PC-3 (cell line): ENCODE data around the gene MGAT4A. TPM values are rescaled to one million over a fixed set of nuclear protein-coding genes. Genes with fewer than 3 reads are reported as not detected.

ENCODE experiments used
- ATAC-seq: fragments of 200-7000 bp; cut with Tn5 transposase; 2 replicates; pipeline ENCODE4 v1.9.1; 2020; ENCODE audit warnings: mild to moderate bottlenecking, moderate library complexity
- BruUV-seq: library from RNA; stranded (reverse); fragments of 400-500 nt; replicated peaks from 2 replicates; lab custom pipeline; 2021; lab: Mats Ljungman, UMichigan
- CTCF ChIA-PET: fragments of 300-600 bp; sonication (Branson Sonifier 250); formaldehyde crosslinking; loops from one replicate; lab custom pipeline; 2022; ENCODE audit warnings: antibody characterized with exemption; lab: Charles Lee
- POLR2A ChIA-PET: fragments of 300-600 bp; sonication (Branson Sonifier 250); formaldehyde crosslinking; loops from one replicate; lab custom pipeline; 2022; ENCODE audit warnings: antibody characterized with exemption; ENCODE audit not compliant: unreplicated experiment; lab: Charles Lee
- DNase-seq: peaks from one replicate; pipeline ENCODE4 v3.0.0-alpha.2; 2015
- H2AFZ ChIP-seq: fragments of 300-600 bp; sonication (generic); 2 replicates; pipeline ENCODE4 v1.6.0; 2016; ENCODE audit warnings: antibody characterized with exemption, low read length
- H3F3A ChIP-seq: fragments of 300-600 bp; sonication (generic); one replicate; pipeline ENCODE4 v1.6.0; 2017; ENCODE audit warnings: antibody characterized with exemption, low read length, control low read depth, mild to moderate bottlenecking; ENCODE audit not compliant: unreplicated experiment
- H3K27ac ChIP-seq: fragments of 300-600 bp; sonication (generic); 2 replicates; pipeline ENCODE4 v1.5.1; 2016; ENCODE audit warnings: mild to moderate bottlenecking, low read length
- H3K27me3 ChIP-seq: fragments of 300-600 bp; sonication (generic); 2 replicates; pipeline ENCODE4 v1.6.1; 2016; ENCODE audit warnings: low read length, mixed read lengths
- H3K36me3 ChIP-seq: fragments of 300-600 bp; sonication (generic); 2 replicates; pipeline ENCODE4 v1.6.1; 2016; ENCODE audit warnings: low read depth, mixed run types, low read length, mixed read lengths
- H3K4me1 ChIP-seq: fragments of 300-600 bp; sonication (generic); 2 replicates; pipeline ENCODE4 v1.5.1; 2016; ENCODE audit warnings: low read length; ENCODE audit not compliant: insufficient read depth
- H3K4me2 ChIP-seq: fragments of 300-600 bp; sonication (generic); 2 replicates; pipeline ENCODE4 v1.6.0; 2016; ENCODE audit warnings: low read length
- H3K4me3 ChIP-seq: fragments of 300-600 bp; sonication (generic); 2 replicates; pipeline ENCODE4 v1.5.1; 2016; ENCODE audit warnings: mild to moderate bottlenecking, low read length, mixed read lengths
- H3K79me2 ChIP-seq: fragments of 300-600 bp; sonication (generic); 2 replicates; pipeline ENCODE4 v1.6.1; 2017; ENCODE audit warnings: low read length, mixed read lengths
- H3K9ac ChIP-seq: fragments of 300-600 bp; sonication (generic); 2 replicates; pipeline ENCODE4 v1.6.0; 2016; ENCODE audit warnings: mild to moderate bottlenecking, low read length
- H3K9me2 ChIP-seq: fragments of 300-600 bp; sonication (generic); replicated peaks from 2 replicates; pipeline ENCODE4 v1.6.1; 2016; ENCODE audit warnings: mixed run types, low read length, mixed read lengths
- H3K9me3 ChIP-seq: fragments of 300-600 bp; sonication (generic); 2 replicates; pipeline ENCODE4 v1.6.1; 2016; ENCODE audit warnings: low read length, mixed read lengths
- H4K20me1 ChIP-seq: fragments of 300-600 bp; sonication (generic); 2 replicates; pipeline ENCODE4 v1.6.1; 2016; ENCODE audit warnings: low read length, mixed read lengths
- EZH2 ChIP-seq: fragments of 300-600 bp; sonication (generic); IDR thresholded peaks from one replicate; pipeline ENCODE4 v1.6.1; 2017; ENCODE audit warnings: antibody characterized with exemption, mild to moderate bottlenecking, low read length; ENCODE audit not compliant: unreplicated experiment
- EZH2phosphoT487 ChIP-seq: fragments of 300-600 bp; sonication (generic); IDR thresholded peaks from 2 replicates; pipeline ENCODE4 v1.6.1; 2018; ENCODE audit warnings: mild to moderate bottlenecking, antibody characterized with exemption, low read length, borderline replicate concordance
- intact Hi-C: fragments of 100-400 bp; cut with micrococcal nuclease; formaldehyde crosslinking; loops from 2 replicates; pipeline ENCODE4 v1.9.0; 2023
- total RNA-seq: library from RNA; depleted of rRNA; stranded (reverse); fragments of >200 nt; gene quantifications from 2 replicates; pipeline ENCODE4 v1.2.3, GENCODE V29; 2014
- TF ChIP-seq, protein P1 (sequence below): fragments of 300-600 bp; sonication (generic); conservative IDR thresholded peaks from 2 replicates; pipeline ENCODE4 v1.5.1; 2017; ENCODE audit warnings: antibody characterized with exemption, low read depth, mild to moderate bottlenecking, low read length

The MGAT4A gene
- total RNA-seq, 1 experiment from 2014 or later, result 6.1 TPM

DNA sequence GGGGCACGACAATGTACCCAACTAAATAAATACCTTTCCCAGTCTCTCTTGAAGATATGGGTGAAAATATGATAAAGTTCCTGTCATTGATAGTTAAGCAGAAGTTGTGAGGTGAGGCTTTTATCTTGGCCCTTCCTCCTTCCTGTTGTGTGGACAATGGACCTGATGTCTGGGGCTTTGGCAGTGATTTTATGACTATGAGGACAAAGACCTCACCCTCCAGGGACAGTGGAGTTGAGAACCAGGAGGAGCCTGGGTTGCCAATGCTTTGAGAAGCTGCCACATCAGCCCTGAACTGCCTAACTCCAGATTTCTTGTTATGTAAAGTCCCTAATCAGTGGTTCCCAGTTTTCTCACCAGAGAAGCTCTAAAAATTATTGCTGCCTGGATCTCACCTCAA, 20.8 kb upstream of the MGAT4A start:
- Histone ChIP-seq H3K27ac (no peak overlapping the region), H3K27me3 (no peaks in the 10 kb centered on the region), H3K9ac (no peak overlapping the region), H4K20me1 (no peaks in the 10 kb centered on the region), H3K9me2 (no peaks in the 10 kb centered on the region), H3K4me2 (no peak overlapping the region), H2AFZ (no peak overlapping the region), H3K4me1 (no peaks in the 10 kb centered on the region), H3K36me3 (no peaks in the 10 kb centered on the region), H3F3A (no peaks in the 10 kb centered on the region), H3K79me2 (no peaks in the 10 kb centered on the region), H3K9me3 (no peaks in the 10 kb centered on the region), H3K4me3 (no peak overlapping the region)
- ChIA-PET POLR2A (no interaction called here), CTCF (no interaction called here)
- no TSS peak for BruUV-seq
- DNase-seq (no peak), ATAC-seq (no peak)
- TF ChIP-seq EZH2 (no peak), EZH2phosphoT487 (no peak)
- TF ChIP-seq, protein P1, sequence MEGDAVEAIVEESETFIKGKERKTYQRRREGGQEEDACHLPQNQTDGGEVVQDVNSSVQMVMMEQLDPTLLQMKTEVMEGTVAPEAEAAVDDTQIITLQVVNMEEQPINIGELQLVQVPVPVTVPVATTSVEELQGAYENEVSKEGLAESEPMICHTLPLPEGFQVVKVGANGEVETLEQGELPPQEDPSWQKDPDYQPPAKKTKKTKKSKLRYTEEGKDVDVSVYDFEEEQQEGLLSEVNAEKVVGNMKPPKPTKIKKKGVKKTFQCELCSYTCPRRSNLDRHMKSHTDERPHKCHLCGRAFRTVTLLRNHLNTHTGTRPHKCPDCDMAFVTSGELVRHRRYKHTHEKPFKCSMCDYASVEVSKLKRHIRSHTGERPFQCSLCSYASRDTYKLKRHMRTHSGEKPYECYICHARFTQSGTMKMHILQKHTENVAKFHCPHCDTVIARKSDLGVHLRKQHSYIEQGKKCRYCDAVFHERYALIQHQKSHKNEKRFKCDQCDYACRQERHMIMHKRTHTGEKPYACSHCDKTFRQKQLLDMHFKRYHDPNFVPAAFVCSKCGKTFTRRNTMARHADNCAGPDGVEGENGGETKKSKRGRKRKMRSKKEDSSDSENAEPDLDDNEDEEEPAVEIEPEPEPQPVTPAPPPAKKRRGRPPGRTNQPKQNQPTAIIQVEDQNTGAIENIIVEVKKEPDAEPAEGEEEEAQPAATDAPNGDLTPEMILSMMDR, result no peak
- intact Hi-C loops, result no loop called here

DNA sequence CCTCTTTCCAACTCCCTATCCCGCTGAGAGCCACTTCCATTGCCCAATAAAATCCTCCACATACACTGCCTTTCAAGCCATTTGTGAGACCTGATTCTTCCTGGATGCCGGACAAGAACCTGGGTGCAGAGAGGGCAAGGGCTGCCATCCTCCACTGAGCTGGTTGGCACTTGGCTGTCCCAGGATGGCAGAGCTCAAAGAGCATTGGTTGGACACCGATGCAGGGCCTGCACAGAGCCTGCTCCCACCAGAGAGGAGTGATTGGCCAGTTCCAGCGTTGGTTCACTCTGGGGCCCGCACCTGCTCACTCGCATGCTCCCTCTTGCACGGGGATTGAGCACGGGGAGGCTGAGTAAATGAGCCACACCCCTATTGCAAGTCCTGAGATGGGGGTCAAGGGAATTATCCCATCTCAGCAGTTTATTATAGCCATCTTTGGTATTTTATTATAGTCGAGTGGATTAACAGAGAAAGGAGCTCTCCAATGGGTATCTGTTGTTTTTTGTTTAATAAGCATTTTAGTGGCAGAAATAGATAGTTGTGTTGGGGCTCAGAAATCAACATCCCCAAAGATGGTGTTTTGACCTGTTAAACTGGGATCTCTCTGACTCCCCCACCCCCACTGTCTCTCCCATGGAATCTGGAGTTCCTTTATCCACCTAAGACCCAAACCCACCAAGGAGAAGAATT, 19.8 kb upstream of the MGAT4A start:
- ChIA-PET POLR2A (no interaction called here), CTCF (no interaction called here)
- intact Hi-C loops, result no loop called here

DNA sequence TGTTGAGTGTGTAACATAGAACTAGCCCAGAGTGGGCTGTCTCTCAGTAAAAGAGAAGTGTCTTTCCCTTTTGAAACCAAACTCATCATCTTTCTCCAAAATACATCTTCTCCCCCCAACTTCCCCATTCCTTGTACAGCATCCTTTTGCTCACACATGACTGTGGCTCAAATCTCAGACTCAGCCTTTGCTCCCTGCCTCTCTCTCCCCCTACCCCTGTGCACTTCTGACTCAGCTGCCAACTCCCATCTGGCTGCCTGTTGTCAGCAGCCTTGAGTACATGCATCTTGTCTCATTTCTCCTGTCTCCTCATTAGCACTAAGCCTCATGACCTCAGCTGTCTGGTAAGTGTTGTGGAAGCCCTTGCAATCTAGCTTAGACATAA, 18.1 kb upstream of the MGAT4A start:
- no peak for DNase-seq
- no peak overlapping the region for H3K4me2 ChIP-seq
- no peak overlapping the region for H3K27ac ChIP-seq
- BruUV-seq, result no TSS peak
- ChIA-PET POLR2A (no interaction called here), CTCF (no interaction called here)
- no peaks in the 10 kb centered on the region for H3K36me3 ChIP-seq
- H3K9me2 ChIP-seq, result no peaks in the 10 kb centered on the region
- intact Hi-C loops, result no loop called here
- ATAC-seq, result no peak
- H3K79me2 ChIP-seq, result no peaks in the 10 kb centered on the region
- H3K9me3 ChIP-seq, result no peaks in the 10 kb centered on the region
- no peaks in the 10 kb centered on the region for H3F3A ChIP-seq
- no peaks in the 10 kb centered on the region for H3K4me1 ChIP-seq
- H3K4me3 ChIP-seq, result no peak overlapping the region
- TF ChIP-seq EZH2 (no peak), EZH2phosphoT487 (no peak)
- TF ChIP-seq, protein P1, result no peak
- H3K9ac ChIP-seq, result no peak overlapping the region
- no peaks in the 10 kb centered on the region for H3K27me3 ChIP-seq
- no peaks in the 10 kb centered on the region for H4K20me1 ChIP-seq
- H2AFZ ChIP-seq, result no peak overlapping the region

More for the DNA sequence above, 19.8 kb upstream of the MGAT4A start:
- H3K4me2 ChIP-seq, result no peak overlapping the region
- no peaks in the 10 kb centered on the region for H4K20me1 ChIP-seq
- no peaks in the 10 kb centered on the region for H3F3A ChIP-seq
- DNase-seq, result no peak
- no peaks in the 10 kb centered on the region for H3K36me3 ChIP-seq
- no peaks in the 10 kb centered on the region for H3K27me3 ChIP-seq
- H3K9ac ChIP-seq, result no peak overlapping the region
- no peaks in the 10 kb centered on the region for H3K9me3 ChIP-seq
- no peaks in the 10 kb centered on the region for H3K4me1 ChIP-seq
- BruUV-seq, result no TSS peak
- no peak overlapping the region for H3K27ac ChIP-seq
- no peak overlapping the region for H2AFZ ChIP-seq
- no peak for ATAC-seq
- no peak overlapping the region for H3K4me3 ChIP-seq
- no peak for TF ChIP-seq EZH2
- TF ChIP-seq, protein P1, result no peak
- no peak for TF ChIP-seq EZH2phosphoT487
- H3K79me2 ChIP-seq, result no peaks in the 10 kb centered on the region
- no peaks in the 10 kb centered on the region for H3K9me2 ChIP-seq
